Endothelial cell of umbilical vein (primary cell): Measurements from ENCODE around the gene SGSH. TPM values are rescaled to one million over a fixed set of nuclear protein-coding genes. Genes with fewer than 3 reads are reported as not detected.

Source experiments
- BruUV-seq: library from RNA; stranded (reverse); fragments of 400-500 nt; replicated peaks from 2 replicates; lab custom pipeline; 2021; lab: Mats Ljungman, UMichigan
- CTCF ChIA-PET: fragments of 300-600, 350-600 bp; sonication (Branson Sonifier 250); formaldehyde crosslinking; loops from one replicate; lab custom pipeline; 2021; ENCODE audit warnings: antibody characterized with exemption, inconsistent platforms; lab: Charles Lee
- POLR2A ChIA-PET: fragments of 300-600, 350-600 bp; sonication (Branson Sonifier 250); formaldehyde crosslinking; loops from one replicate; lab custom pipeline; 2021; ENCODE audit warnings: antibody characterized with exemption, inconsistent platforms; lab: Charles Lee
- DNase-seq: peaks from one replicate; pipeline ENCODE4 v3.0.0-alpha.2; 2011; ENCODE audit warnings: low read depth, low spot score
- FAIRE-seq: peaks from 2 replicates; lab custom pipeline; 2011; peaks lifted over from hg19 to GRCh38; lab: Jason Lieb, UNC
- H2AFZ ChIP-seq: 2 replicates; pipeline ENCODE4 v1.6.0; 2012; ENCODE audit warnings: low read depth, low read length, control low read depth, inconsistent platforms
- H3K27ac ChIP-seq: 2 replicates; pipeline ENCODE4 v1.5.1; 2011; ENCODE audit warnings: low read depth, mild to moderate bottlenecking, control low read depth, low read length, moderate library complexity; ENCODE audit not compliant: insufficient read depth
- H3K27me3 ChIP-seq, 2 experiments: 2 replicates each; pipeline versions ENCODE4 v1.6.0 to v1.6.1; 2011; ENCODE audit warnings: low read length in 2 of 2, mixed read lengths in 1 of 2; ENCODE audit not compliant: control insufficient read depth in 2 of 2, insufficient read depth in 2 of 2
- H3K36me3 ChIP-seq, 2 experiments: 2 replicates in 1 of 2; 3 replicates in 1 of 2; pipeline ENCODE4 v1.5.1; 2011; ENCODE audit warnings: low read length in 2 of 2, mild to moderate bottlenecking in 1 of 2, moderate library complexity in 1 of 2; ENCODE audit not compliant: control insufficient read depth in 2 of 2, insufficient read depth in 2 of 2; ENCODE audit errors: extremely low read depth in 1 of 2
- H3K4me1 ChIP-seq: 3 replicates; pipeline ENCODE4 v1.5.1; 2011; ENCODE audit warnings: mild to moderate bottlenecking, low read length; ENCODE audit not compliant: control insufficient read depth, insufficient read depth; ENCODE audit errors: extremely low read depth
- H3K4me2 ChIP-seq: 2 replicates; pipeline ENCODE4 v1.6.1; 2011; ENCODE audit warnings: low read length, control low read depth, mixed read lengths; ENCODE audit not compliant: insufficient read depth
- H3K4me3 ChIP-seq, 3 experiments: fragments of 200-600 bp in 1 of 3; sonication (generic), shearing (Covaris generic) in 1 of 3; replicated peaks in 1 of 3; 2 replicates each; pipeline ENCODE4 v1.5.1; 2011 to 2016; ENCODE audit warnings: control low read depth in 3 of 3, low read length in 3 of 3, mild to moderate bottlenecking in 2 of 3, inconsistent platforms in 1 of 3, low read depth in 1 of 3, moderate library complexity in 1 of 3; ENCODE audit not compliant: insufficient read depth in 1 of 3
- H3K79me2 ChIP-seq: 2 replicates; pipeline ENCODE4 v1.6.0; 2012; ENCODE audit warnings: low read length, inconsistent platforms; ENCODE audit not compliant: control insufficient read depth, insufficient read depth
- H3K9ac ChIP-seq: replicated peaks from 2 replicates; pipeline ENCODE3; 2011; ENCODE audit warnings: low read length, control low read depth; ENCODE audit not compliant: insufficient read depth; ENCODE audit errors: extremely low read depth
- H3K9me1 ChIP-seq: replicated peaks from 3 replicates; pipeline ENCODE4 v1.6.0; 2011; ENCODE audit warnings: mild to moderate bottlenecking, low read length; ENCODE audit not compliant: control insufficient read depth, insufficient read depth; ENCODE audit errors: extremely low read depth
- H3K9me3 ChIP-seq: replicated peaks from 2 replicates; pipeline ENCODE4 v1.5.1; 2012; ENCODE audit warnings: low read length, inconsistent platforms; ENCODE audit not compliant: control insufficient read depth, insufficient read depth
- H4K20me1 ChIP-seq: replicated peaks from 2 replicates; pipeline ENCODE3; 2011; ENCODE audit warnings: mild to moderate bottlenecking, low read length; ENCODE audit not compliant: control insufficient read depth, insufficient read depth; ENCODE audit errors: extremely low read depth
- CTCF ChIP-seq, 2 donors: IDR thresholded peaks; 1 replicate in 1 of 2; 2 replicates in 1 of 2; pipeline ENCODE4 v1.5.1; 2011; ENCODE audit warnings: low read length in 2 of 2, mild to moderate bottlenecking in 2 of 2, moderate library complexity in 2 of 2, control low read depth in 1 of 2, inconsistent platforms in 1 of 2, low read depth in 1 of 2; ENCODE audit not compliant: insufficient read depth in 1 of 2; ENCODE audit errors: extremely low read depth in 1 of 2
- EZH2 ChIP-seq: IDR thresholded peaks from 2 replicates; pipeline ENCODE4 v1.6.1; 2012; ENCODE audit warnings: borderline replicate concordance, low read depth, mild to moderate bottlenecking, moderate library complexity, low read length, inconsistent platforms; ENCODE audit not compliant: severe bottlenecking
- FOS ChIP-seq: IDR thresholded peaks from 2 replicates; pipeline ENCODE4 v1.6.1; 2011; ENCODE audit warnings: mild to moderate bottlenecking, low read length, moderate library complexity, borderline replicate concordance; ENCODE audit not compliant: insufficient read depth
- GATA2 ChIP-seq: IDR thresholded peaks from 2 replicates; pipeline ENCODE4 v1.7.0; 2011; ENCODE audit warnings: low read depth, mild to moderate bottlenecking, moderate library complexity, mixed read lengths, low read length; ENCODE audit not compliant: insufficient read length, insufficient read depth
- JUN ChIP-seq: IDR thresholded peaks from 2 replicates; pipeline ENCODE4 v1.6.1; 2011; ENCODE audit warnings: borderline replicate concordance, low read depth; ENCODE audit not compliant: insufficient read length, insufficient read depth
- MAX ChIP-seq: IDR thresholded peaks from 2 replicates; pipeline ENCODE4 v1.6.1; 2011; ENCODE audit not compliant: insufficient read depth, insufficient read length
- MYC ChIP-seq: IDR thresholded peaks from one replicate; pipeline ENCODE4 v1.6.1; 2011; ENCODE audit warnings: mild to moderate bottlenecking, low read depth, low read length
- POLR2A ChIP-seq: IDR thresholded peaks from 2 replicates; pipeline ENCODE4 v1.6.1; 2012; ENCODE audit warnings: low read depth, mild to moderate bottlenecking, control low read depth, low read length
- POLR2AphosphoS5 ChIP-seq: IDR thresholded peaks from 2 replicates; pipeline ENCODE4 v1.6.1; 2012; ENCODE audit warnings: low read depth, mild to moderate bottlenecking, control low read depth, low read length, moderate library complexity; ENCODE audit not compliant: insufficient read depth
- dilution Hi-C: fragments of 300-500 bp; cut with MboI; formaldehyde crosslinking; loops from one replicate; pipeline ENCODE4 v1.15.0; 2019; ENCODE audit warnings: low sequenced_read_pairs; ENCODE audit not compliant: extremely low pct_ligation_motif_present
- intact Hi-C: fragments of 100-400 bp; cut with micrococcal nuclease; formaldehyde crosslinking; loops from one replicate; pipeline ENCODE4 v1.10.0; 2022
- polyA plus RNA-seq, 4 experiments: library from polyadenylated mRNA; depleted of rRNA in 3 of 4; stranded (reverse) in 3 of 4; unstranded in 1 of 4; fragments of >200 nt; gene quantifications; 2 replicates each; pipeline versions ENCODE4 v1.2.1 to v1.2.3, GENCODE V29; 2011 to 2012; ENCODE audit warnings: missing spikeins in 1 of 4
- total RNA-seq: library from RNA; stranded (reverse); gene quantifications from 2 replicates; pipeline ENCODE4 v1.2.3, GENCODE V29; 2021

Gene SGSH
- total and polyA plus RNA-seq, 2 donors (not counting 3 experiments of a cell fraction or from before 2014, with no cell fraction given), result 81.4 to 217 TPM

- H3K27ac ChIP-seq, result no peak overlapping the region
- CTCF ChIA-PET, result no interaction called here
- no TSS peak for BruUV-seq
- no peaks in the 10 kb centered on the region for H3K4me1 ChIP-seq
- dilution Hi-C loops (no loop called here), intact Hi-C loops (no loop called here)
- H3K9me3 ChIP-seq, result no peaks in the 10 kb centered on the region
- H3K4me2 ChIP-seq, result no peak overlapping the region
- no peaks in the 10 kb centered on the region for H3K79me2 ChIP-seq
- no peaks in the 10 kb centered on the region for H3K9me1 ChIP-seq
- POLR2A ChIA-PET, result no interaction called here
- TF ChIP-seq CTCF (IDR thresholded peaks at IDR 0.05; ENCODE audit: extremely low read depth in 1 of 2, insufficient read depth in 1 of 2, low read depth in 1 of 2, low read length in 2 of 2) (no peak), MYC (no peak), POLR2AphosphoS5 (no peak), POLR2A (no peak), FOS (no peak), JUN (no peak), MAX (no peak), EZH2 (no peak), GATA2 (no peak)
- FAIRE-seq, result no peak
- H3K9ac ChIP-seq, result no peak overlapping the region
- peaks cover 2 to 19% of the 10 kb centered on the region in 2 experiments for H3K36me3 ChIP-seq
- H3K4me3 ChIP-seq, result no peak overlapping the region
- H2AFZ ChIP-seq, result no peak overlapping the region
- no peaks in the 10 kb centered on the region for H4K20me1 ChIP-seq
- no peaks in the 10 kb centered on the region for H3K27me3 ChIP-seq
- DNase-seq, result no peak
Measured at GRCh38 chr17:80242505-80242904, 22.4 kb upstream of the SGSH start.
